HG02588 (cell line): ENCODE data around the gene RPL28.

Experiments used
- ATAC-seq: cut with Tn5 transposase; IDR thresholded peaks from one replicate; pipeline ENCODE4 v1.9.1; 2021; ENCODE audit warnings: mild to moderate bottlenecking, moderate library complexity; ENCODE audit not compliant: unreplicated experiment

The RPL28 gene

DNA sequence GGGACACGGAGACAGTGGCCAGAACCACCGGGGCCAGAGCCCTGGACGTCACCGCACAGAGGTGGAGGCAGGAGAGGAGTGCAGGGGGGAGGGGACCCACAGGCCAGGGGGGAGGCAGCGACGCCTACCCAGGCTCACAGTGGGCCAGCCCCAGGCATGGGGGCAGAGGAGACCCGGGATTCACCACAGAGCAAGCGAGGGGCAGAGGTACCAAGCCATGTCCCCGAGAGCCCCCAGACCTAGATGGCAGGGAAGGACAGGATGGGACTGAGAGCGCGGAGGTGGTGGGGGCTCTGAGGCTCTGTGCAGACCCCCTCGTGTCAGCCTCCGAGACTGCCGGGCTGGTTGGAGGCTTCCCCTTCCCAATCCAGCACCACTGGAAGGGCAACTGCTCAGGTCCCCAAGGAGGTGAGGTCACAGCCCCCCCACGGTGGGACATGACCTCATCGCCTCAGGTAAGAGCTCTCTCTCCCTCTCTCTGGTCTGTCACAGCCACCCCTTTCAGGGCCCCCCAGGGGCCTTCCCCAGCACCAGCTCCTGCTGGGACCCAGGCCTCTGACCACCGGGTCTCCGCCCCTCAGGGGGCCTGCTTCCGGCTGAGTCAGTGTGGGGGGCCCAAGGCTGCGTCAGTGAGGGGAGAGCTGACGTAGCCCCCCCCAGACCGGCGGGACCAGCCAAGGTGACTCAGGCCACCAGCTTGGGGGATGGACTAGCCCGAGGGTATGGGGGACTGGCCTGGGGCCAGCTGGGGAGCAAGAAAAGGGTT, 13.2 kb upstream of the RPL28 start:
- ATAC-seq = no peak

DNA sequence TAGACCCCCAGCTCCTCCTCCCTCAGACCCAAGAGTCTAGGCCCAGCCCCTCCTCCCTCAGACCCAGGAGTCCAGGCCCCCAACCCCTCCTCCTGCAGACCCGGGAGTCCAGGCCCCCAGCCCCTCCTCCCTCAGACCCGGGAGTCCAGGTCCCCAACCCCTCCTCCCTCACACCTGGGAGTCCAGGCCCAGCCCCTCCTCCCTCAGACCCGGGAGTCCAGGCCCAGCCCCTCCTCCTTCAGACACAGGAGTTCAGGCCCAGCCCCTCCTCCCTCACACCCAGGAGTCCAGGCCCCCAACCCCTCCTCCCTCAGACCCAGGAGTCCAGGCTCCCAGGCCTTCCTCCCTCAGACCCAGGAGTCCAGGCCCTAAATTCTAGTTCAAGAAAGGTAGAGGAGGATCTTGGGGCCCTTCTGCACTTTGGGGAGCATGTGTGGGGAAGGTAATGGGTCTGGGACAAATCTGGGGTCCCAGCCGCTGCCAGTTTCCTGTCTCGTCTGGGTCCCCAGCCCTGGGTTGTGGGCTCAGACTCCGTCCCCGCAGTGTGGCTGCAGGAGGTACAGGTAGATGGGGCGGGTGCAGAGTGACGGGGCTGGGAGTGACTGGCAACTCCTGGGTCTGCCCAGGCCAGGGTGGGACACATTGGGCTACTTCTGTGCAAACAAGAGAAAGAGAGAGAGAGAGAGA, 12.3 kb upstream of the RPL28 start:
- ATAC-seq = no peak

DNA sequence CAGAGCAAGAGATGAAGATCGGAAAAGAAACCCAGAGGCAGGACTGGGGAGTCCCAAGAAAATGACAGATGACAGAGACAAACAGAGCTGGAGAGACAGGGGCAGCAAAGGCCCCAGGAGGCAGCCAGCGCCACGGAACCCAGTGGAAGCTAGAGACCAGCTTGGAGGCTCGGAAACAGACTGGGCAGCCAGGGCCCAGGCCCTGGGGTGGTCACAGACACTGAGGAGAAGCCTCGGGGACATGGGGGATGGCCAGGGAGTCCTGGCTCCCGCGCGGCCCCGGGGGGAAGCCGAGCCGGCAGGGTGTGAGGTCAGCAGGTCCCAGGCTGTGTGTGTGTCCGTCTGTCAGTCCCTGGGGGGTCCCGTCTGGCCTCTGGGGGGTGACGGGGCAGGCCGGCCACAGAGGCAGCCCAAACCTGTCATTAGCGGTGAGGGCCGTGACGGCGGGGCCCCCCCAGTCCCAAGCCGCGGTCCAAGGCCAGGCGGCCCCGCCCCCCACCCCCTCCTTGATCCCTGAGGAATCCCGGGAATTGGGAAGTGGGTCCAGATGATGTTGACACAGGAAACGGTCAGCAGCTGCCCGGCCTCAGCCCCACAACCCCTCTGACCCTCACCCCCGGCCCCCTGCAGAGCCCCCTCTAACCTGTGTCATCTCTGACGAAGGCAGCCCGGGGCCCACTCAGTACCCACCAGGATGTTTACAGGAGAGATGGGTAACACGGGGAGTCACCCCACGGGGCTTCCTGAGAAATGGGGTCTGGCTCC, 11.6 kb upstream of the RPL28 start:
- ATAC-seq = no peak

DNA sequence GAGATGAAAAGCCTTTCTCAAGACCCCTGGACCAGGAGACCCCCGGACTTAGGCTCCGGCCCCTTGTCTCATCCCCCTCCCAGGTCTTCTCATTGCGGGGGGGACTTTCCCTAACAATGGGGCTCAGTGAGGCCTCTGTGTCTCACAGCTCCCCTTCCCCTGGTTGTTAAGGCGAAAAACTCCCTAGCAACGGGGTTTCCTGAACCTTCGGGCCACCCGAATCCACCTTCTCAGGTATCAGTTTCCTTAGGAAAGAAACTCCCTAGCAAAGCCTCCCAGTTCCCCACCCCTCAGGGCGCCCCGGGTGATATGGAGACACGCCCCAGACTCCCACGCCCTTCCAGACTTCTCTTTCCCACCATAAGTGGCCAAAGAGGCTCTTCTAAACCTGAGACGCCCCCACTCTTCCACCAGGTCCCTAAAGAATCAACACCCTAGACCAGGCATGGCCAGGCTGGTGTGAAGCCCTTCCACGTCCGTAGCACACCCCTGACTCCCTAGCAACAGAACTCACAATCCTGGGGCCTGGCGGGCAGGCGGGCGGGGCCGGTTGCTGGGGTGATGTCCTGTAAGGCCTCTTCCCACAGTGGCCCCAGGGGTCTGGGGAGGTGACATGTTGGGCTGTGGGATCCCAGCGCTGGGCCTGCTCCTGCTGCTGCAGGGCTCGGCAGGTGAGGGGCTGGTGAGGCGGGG, 9.3 kb upstream of the RPL28 start, which contains the start of gene TMEM190:
Gene TMEM190, plus strand, starts transcription at position 586 of the 693 bp plus-strand sequence. Its CDS starts 28 bp downstream, at position 614.
- ATAC-seq = no peak

DNA sequence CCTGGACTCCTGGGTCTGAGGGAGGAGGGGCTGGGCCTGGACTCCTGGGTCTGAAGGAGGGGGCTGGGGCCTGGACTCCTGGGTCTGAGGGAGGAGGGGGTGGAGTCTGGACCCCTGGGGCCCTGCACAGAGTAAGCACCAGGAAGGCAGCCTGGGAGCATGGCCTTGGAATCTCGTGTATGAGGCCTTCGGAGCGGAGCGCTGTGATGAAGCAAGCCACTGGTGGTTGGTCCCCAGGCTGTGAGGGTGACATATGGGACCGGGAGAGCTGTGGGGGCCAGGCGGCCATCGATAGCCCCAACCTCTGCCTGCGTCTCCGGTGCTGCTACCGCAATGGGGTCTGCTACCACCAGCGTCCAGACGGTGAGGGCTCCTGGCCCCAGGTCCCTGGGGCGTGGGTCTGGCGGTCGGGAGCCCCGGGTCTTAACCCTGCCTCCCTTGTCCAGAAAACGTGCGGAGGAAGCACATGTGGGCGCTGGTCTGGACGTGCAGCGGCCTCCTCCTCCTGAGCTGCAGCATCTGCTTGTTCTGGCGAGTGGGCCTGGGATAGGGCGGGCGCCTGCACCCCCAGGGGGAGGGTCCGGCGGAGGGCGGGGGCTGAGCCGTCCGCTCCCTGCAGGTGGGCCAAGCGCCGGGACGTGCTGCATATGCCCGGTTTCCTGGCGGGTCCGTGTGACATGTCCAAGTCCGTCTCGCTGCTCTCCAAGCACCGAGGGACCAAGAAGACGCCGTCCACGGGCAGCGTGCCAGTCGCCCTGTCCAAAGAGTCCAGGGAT, 8.2 kb upstream of the RPL28 start:
- no peak for ATAC-seq

DNA sequence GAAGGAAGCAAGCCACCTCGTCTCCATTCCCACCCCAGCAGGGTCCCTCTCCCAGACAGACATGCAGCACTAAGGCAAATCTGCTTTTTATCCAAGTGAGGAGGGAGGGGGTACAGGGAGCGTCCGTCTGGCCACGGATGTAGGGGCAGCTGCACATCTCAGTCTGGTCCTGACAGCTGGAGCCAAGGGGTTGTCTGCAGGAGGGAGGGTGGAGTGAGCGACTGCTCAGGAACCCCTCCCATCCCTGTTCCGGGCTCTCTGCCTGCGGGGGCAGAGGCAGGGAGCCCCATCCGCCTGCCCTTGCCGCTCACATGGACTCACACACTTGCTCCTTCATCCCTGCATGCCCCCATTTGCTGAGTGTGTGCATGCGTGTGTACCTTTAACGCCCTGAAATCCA, 6.6 kb upstream of the RPL28 start:
- ATAC-seq = no peak

DNA sequence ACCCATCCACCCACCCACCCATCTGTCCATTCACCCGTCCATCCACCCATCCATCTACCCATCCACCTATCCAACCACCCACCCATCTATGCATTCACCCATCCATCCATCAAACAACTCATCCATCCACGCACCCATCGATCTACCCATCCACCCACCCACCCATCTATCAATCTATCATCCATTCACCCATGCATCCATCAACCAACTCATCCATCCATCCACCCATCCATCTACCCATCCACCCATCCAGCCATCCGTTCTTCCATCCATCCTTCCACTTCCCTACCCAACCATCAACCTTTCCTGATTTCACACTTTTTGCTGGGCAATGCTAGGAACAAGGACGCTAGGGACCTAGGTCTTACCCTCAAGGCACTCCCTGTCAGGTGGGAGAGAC, 3.7 kb upstream of the RPL28 start:
- ATAC-seq = no peak

DNA sequence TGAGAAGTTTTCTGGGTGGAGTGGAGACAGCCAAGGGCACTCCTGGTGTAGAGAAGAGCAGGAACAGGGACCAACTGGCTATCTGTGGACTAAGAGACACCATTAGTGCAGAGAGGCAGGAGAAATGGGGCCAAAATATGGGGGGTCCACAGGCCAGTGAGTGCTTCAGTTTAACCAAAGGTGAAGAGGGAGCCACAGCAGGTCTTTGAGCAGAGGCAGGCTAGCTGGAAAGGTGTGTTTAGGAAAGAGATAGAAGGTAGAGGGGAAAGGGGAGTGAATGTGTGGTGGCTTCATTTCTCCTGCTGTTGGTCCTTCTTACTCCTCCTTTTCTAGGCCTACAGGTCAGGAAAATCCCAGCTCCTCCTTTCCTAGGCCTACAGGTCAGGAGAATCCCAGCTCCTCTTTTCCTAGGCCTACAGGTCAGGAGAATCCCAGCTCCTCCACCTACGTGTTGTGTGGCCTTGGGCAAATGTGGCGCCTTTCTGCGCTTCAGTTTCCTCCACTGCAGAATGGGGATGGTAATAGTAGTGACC, 3.1 kb upstream of the RPL28 start:
- no peak for ATAC-seq

DNA sequence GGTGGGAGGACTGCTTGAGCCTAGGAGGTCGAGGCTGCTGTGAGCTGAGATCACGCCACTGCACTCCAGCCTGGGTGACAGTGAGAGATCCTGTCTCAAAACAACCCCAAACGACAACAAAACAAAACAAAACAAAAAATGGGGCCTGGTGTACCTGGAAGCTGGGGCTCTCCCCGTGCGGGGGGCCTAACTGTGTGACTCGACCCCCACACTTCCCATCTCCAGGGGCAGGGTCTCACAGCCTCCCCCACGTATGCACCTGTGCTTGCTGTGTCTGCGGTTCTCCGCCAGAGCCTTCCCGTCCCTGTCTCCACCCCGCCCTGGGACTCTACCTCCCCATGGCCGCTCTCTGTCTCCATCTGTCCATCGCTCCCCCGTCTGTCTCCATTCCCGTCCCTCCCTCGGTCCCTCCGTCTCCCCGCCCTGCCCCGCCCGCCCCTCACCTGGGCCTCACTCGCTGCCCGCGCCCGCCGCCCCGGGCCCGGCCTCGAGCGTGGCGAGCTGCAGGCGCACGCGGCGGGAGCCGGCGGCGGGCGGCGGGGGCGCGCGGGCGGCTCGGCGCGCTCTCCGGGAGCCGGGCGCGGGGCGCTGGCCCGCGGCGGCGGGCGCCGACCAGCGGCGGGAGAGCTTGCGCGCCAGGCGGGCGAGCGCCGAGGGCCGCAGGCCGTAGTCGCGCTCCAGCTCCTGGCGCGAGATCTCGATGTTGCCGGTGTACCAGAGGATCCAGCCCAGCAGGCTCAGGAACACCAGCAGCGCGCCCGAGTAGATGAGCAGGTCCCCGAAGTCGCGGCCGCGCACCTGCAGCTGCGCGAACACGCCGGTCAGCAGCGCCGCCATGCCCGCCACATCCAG, 2.2 kb upstream of the RPL28 start:
- ATAC-seq = no peak

DNA sequence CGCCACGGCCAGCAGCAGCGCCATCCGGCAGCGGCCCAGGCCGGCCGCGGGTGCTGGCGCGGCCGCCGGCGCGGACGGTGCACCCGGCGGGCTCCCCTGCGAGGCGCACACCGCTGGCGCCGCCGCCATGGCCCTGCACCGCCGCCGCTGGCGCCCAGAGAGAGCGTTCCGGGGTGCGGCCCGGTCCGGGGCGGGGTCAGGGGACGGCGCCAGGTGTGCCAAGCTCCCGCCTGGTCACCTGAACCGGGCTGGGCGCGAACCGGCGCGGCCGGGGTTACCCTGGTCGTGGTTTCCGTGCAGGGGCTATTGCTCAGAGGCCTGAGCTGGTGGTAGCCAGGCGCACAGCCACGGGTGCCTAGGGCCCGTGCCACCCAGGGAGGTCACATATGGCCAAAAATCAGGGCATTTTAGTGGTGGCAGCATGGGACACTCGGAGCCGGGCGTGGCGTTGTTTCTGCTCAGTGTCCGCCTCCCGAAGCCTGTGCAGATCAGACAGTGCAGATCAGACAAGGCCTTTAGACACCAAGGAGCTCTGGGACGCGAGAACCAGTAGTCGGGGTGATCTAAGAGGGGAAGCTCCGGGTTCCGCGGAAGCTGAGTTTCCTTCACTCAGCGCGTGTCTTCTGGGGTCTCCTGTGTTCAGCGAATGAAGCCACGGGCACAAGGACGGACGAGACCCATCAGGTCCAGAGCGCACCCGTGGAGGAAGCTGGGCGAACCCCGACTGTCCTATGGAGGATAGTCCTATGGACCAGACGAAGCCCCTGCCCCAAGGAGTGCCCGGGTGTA, 1.4 kb upstream of the RPL28 start, which contains the start of gene TMEM238:
Gene TMEM238, minus strand, starts transcription at position 162 of the 789 bp plus-strand sequence. Its CDS starts 33 bp downstream, at position 129.
- no peak for ATAC-seq

DNA sequence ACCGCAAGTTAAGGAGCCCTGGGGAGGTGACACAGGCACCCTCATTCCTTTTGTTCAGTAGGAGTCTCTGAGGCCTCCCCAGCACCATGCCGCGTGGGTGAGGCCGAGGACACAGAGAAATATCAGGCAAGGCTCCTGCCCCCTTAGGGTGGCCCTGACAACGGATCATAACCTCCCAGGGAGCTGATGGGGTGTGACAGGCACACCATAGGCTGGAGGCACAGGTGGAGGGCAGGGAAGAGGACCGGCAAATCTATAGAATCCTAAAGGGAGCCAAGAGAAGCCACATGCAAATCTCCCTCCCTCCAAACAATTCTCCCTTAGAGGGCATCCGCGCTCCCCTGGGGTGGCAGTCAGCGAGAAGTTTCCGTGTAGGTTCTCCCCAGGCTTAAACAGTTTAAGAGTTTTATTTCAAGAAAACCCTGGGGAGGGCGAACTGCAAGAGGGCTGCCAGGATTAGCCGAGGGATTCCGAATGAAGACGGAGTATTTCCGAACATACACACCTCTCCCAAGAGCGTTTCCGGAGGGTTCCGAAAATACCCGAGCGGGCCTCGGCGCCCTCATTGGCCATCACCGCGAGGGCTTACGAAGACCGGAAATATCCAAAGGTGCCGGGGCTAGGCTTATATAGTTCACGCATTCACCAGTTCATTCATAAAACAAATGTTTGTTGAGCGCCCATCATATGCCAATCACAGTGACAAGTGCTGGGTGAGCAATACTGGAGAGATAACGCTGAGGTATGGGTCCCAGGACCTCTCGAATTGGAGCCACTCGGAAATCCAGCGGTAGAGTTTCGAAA, 610 bp upstream of the RPL28 start:
- ATAC-seq = peak; percentile 47

DNA sequence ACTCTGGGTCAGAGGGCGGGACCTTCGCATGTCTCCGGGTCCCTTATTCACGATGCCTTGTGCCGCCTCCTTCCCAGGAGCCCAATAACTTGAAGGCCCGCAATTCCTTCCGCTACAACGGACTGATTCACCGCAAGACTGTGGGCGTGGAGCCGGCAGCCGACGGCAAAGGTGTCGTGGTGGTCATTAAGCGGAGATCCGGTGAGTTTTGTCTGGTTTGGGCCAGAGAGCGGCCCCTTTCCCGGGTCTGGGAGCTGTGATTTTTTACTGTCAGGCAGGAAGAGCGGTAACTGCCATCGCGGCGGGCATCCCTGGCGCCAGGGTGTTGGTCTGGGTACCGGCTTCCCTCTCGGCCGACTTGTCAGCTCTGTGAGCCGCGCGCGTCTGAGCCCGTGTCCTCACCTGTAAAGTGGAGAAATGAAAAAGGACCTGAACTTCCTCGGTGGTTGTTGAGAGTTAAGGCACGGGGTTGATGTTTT, 800 bp downstream of the RPL28 start:
- no peak for ATAC-seq

DNA sequence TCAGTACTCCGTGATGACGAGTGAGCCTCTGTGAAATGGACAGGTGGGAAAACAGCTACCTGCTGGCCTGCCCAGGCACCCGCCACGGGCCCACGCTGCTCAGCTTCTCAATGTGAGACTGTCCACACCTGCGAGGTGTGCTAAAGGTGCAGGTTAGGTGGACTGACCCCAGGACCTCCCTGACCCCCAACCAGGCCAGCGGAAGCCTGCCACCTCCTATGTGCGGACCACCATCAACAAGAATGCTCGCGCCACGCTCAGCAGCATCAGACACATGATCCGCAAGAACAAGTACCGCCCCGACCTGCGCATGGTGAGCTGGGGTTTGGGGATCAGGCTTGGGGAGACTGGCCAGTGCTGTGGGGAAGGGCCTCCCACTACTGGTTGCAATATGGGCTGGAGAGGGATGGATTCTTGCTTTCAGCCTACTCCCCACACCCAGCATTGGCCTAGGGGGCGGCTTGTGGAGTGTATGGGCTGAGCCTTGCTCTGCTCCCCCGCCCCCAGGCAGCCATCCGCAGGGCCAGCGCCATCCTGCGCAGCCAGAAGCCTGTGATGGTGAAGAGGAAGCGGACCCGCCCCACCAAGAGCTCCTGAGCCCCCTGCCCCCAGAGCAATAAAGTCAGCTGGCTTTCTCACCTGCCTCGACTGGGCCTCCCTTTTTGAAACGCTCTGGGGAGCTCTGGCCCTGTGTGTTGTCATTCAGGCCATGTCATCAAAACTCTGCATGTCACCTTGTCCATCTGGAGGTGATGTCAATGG, 2.2 kb downstream of the RPL28 start:
- no peak for ATAC-seq

DNA sequence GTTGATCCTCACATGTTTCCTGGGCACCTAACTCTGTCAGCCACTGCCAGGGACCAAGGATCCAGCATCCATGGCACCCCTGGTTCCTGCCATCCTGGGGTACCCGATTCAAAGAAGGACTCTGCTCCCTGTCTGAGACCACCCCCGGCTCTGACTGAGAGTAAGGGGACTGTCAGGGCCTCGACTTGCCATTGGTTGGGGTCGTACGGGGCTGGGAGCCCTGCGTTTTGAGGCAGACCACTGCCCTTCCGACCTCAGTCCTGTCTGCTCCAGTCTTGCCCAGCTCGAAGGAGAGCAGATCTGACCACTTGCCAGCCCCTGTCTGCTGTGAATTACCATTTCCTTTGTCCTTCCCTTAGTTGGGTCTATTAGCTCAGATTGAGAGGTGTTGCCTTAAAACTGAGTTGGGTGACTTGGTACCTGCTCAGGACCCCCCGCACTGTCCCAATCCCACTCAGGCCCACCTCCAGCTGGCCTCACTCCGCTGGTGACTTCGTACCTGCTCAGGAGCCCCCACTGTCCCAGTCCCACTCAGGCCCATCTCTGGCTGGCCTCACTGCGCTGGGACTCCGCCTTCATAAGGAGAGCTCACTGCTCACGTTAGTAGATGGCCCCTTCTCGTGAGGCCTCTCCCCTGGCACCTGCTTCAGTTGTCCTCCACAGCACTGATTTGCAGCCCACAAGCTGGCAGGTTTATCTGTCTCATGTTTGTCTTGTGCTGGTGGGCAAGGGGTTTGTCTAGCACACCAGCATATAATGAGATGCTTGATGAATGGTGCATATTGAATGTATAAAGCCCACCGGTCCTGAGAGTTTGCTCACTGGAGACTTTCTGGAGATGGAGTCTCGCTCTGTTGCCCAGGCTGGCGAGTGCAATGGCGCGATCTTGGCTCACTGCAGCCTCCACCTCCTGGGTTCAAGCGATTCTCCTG, 3.9 kb downstream of the RPL28 start:
- ATAC-seq = no peak

DNA sequence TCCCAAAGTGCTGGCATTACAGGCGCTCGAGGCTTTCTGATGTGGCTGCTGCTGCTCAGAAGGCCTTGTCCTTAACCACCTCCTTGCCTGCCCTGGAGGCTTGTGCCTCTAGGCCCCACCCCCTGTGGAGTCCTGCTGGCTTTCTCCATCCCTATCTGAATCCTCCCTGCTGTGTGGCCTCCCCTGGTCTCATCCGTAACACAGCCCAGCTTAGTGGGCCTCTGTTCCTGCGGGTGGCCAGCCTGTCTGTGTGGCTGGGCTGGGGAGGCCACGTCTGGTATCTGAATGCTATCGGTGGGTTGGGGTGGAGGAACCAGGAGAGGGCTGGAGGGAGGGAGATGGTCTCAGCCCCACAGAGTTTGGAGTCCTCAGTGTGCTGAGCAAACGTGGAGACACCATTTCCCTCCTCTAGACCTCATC, 4.7 kb downstream of the RPL28 start:
- no peak for ATAC-seq
